GM10847 (cell line): ENCODE measurements around the gene ABT1.

Source experiments
- POLR2A ChIP-seq: IDR thresholded peaks from 2 replicates; pipeline ENCODE4 v1.6.1; 2011; ENCODE audit not compliant: insufficient read length; ENCODE audit errors: extremely low read depth

The ABT1 gene

GRCh38 chr6:26596579-26597388, at the start of gene ABT1:
TSS of gene ABT1 (plus strand) at chr6:26596953. CDS start at chr6:26596983, 30 bp downstream.
- TF ChIP-seq POLR2A = peak; percentile 69

- peak; percentile 31 for TF ChIP-seq POLR2A
Measured at GRCh38 chr6:26550250-26550993, 46.3 kb upstream of the ABT1 start.

GRCh38 chr6:26552205-26552604, 44.5 kb upstream of the ABT1 start:
- no peak for TF ChIP-seq POLR2A

GRCh38 chr6:26552640-26553188, 44.0 kb upstream of the ABT1 start:
- no peak for TF ChIP-seq POLR2A

- TF ChIP-seq POLR2A = no peak
Measured at GRCh38 chr6:26553264-26553634, 43.5 kb upstream of the ABT1 start.

GRCh38 chr6:26553635-26554446, 42.9 kb upstream of the ABT1 start:
- TF ChIP-seq POLR2A = no peak

GRCh38 chr6:26554447-26554696, 42.4 kb upstream of the ABT1 start:
- TF ChIP-seq POLR2A = no peak

GRCh38 chr6:26554697-26555504, 41.9 kb upstream of the ABT1 start:
- no peak for TF ChIP-seq POLR2A

GRCh38 chr6:26555505-26556262, 41.1 kb upstream of the ABT1 start:
- TF ChIP-seq POLR2A = no peak

- no peak for TF ChIP-seq POLR2A
Measured at GRCh38 chr6:26556263-26557070, 40.3 kb upstream of the ABT1 start.

- TF ChIP-seq POLR2A = no peak
Measured at GRCh38 chr6:26561533-26562466, 35.0 kb upstream of the ABT1 start.

- no peak for TF ChIP-seq POLR2A
Measured at GRCh38 chr6:26563488-26563887, 33.3 kb upstream of the ABT1 start.
